ENCODE measurements around the gene GPC1. TPM values are rescaled to one million over a fixed set of nuclear protein-coding genes. Genes with fewer than 3 reads are reported as not detected.

The GPC1 gene
- total and polyA plus RNA-seq, 2 of the 13 experiments (the other 11 are each of a cell fraction or from before 2014, with no cell fraction given): 4.0 to 5.5 TPM

GRCh38 chr2:240429872-240430491 lies 5.5 kb upstream of the GPC1 start (continued):
- TF ChIP-seq GRHL1 (CRISPR knock-in tag; conservative IDR thresholded peaks at IDR 0.05) (no peak), SAP130 (CRISPR knock-in tag; IDR thresholded peaks at IDR 0.05; ENCODE audit: low read depth) (no peak), XBP1 (CRISPR knock-in tag; IDR thresholded peaks at IDR 0.05) (no peak), U2AF1 (optimal IDR thresholded peaks at IDR 0.05; ENCODE audit: low read depth, low read length) (no peak), CTCF (CRISPR knock-in tag; IDR thresholded peaks at IDR 0.05) (peak; percentile 62), FOXK1 (CRISPR knock-in tag; IDR thresholded peaks at IDR 0.05; ENCODE audit: borderline replicate concordance, low read depth) (no peak), ZNF468 (CRISPR knock-in tag; IDR thresholded peaks at IDR 0.05) (no peak), ZNF577 (CRISPR knock-in tag; IDR thresholded peaks at IDR 0.05; ENCODE audit: borderline replicate concordance, low read depth) (no peak), GTF2F1 (IDR thresholded peaks at IDR 0.05; ENCODE audit: low read length) (no peak), MLXIP (CRISPR knock-in tag; IDR thresholded peaks at IDR 0.05; ENCODE audit: borderline replicate concordance) (no peak), POLR2AphosphoS2 (IDR thresholded peaks at IDR 0.05; ENCODE audit: low read depth, low read length) (no peak), ZFX (CRISPR knock-in tag; IDR thresholded peaks at IDR 0.05; ENCODE audit: low read depth) (0 out of 2 replicates have a peak, but pooled peaks have one; percentile 15), ZNF883 (CRISPR knock-in tag; IDR thresholded peaks at IDR 0.05; ENCODE audit: not compliant biosample characterization) (no peak), RBAK (CRISPR knock-in tag; IDR thresholded peaks at IDR 0.05) (no peak), HMG20A (CRISPR knock-in tag; IDR thresholded peaks at IDR 0.05; ENCODE audit: borderline replicate concordance) (no peak), ZBTB33 (CRISPR knock-in tag; IDR thresholded peaks at IDR 0.05) (no peak), ZNF557 (CRISPR knock-in tag; IDR thresholded peaks at IDR 0.05) (no peak), NRL (CRISPR knock-in tag; IDR thresholded peaks at IDR 0.05; ENCODE audit: borderline replicate concordance) (no peak), ZNF709 (CRISPR knock-in tag; IDR thresholded peaks at IDR 0.05) (no peak), ZNF616 (CRISPR knock-in tag; IDR thresholded peaks at IDR 0.05; ENCODE audit: low read depth) (no peak)
- TF ChIP-seq, protein P1, sequence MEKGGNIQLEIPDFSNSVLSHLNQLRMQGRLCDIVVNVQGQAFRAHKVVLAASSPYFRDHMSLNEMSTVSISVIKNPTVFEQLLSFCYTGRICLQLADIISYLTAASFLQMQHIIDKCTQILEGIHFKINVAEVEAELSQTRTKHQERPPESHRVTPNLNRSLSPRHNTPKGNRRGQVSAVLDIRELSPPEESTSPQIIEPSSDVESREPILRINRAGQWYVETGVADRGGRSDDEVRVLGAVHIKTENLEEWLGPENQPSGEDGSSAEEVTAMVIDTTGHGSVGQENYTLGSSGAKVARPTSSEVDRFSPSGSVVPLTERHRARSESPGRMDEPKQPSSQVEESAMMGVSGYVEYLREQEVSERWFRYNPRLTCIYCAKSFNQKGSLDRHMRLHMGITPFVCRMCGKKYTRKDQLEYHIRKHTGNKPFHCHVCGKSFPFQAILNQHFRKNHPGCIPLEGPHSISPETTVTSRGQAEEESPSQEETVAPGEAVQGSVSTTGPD (CRISPR knock-in tag; IDR thresholded peaks at IDR 0.05): no peak
